SK-N-SH (cell line): Measurements from ENCODE around the gene UPF3A.

Experiments used
- POLR2AphosphoS5 ChIP-seq: IDR thresholded peaks from 2 replicates; pipeline ENCODE4 v1.6.1; 2012; ENCODE audit warnings: low read depth, low read length
- TF ChIP-seq, protein P1 (sequence below): fragments of 200-600 bp; sonication (generic); IDR thresholded peaks from 2 replicates; pipeline ENCODE4 v1.6.1; 2017; ENCODE audit warnings: antibody characterized with exemption, mild to moderate bottlenecking, moderate library complexity

DNA sequence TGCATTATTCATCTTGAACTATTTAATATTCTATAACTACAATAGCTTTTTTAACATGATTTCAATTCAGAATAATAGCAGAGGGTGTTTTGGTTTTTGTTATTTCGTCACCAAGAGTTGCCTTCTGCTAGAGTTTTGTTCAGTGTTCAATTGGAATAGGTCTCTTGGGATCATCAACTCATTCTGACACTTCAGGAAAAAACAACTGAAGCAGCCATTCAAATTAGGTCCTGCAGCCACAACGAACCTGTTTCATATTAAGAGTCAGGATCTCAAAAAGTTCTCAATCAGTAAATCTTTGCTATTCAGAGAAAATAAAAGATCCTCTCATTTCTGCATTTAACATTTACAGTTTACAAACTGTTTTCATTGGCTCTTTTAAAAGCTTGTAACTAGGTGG, 30.5 kb downstream of the UPF3A start:
- TF ChIP-seq, protein P1, sequence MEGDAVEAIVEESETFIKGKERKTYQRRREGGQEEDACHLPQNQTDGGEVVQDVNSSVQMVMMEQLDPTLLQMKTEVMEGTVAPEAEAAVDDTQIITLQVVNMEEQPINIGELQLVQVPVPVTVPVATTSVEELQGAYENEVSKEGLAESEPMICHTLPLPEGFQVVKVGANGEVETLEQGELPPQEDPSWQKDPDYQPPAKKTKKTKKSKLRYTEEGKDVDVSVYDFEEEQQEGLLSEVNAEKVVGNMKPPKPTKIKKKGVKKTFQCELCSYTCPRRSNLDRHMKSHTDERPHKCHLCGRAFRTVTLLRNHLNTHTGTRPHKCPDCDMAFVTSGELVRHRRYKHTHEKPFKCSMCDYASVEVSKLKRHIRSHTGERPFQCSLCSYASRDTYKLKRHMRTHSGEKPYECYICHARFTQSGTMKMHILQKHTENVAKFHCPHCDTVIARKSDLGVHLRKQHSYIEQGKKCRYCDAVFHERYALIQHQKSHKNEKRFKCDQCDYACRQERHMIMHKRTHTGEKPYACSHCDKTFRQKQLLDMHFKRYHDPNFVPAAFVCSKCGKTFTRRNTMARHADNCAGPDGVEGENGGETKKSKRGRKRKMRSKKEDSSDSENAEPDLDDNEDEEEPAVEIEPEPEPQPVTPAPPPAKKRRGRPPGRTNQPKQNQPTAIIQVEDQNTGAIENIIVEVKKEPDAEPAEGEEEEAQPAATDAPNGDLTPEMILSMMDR, result no peak
- TF ChIP-seq POLR2AphosphoS5, result no peak
